ENCODE results near the gene ZNF785. TPM values are rescaled to one million over a fixed set of nuclear protein-coding genes. Genes with fewer than 3 reads are reported as not detected.
"Not testable (repeated sequence)": the region's sequence is repeated elsewhere in the genome, so short reads cannot be mapped to it uniquely, and the experiment has no call there.

The ZNF785 gene
- 10 to 100 TPM; 10.8 to 22.1 TPM for total RNA-seq

GRCh38 chr16:30585400-30586191 is at the start of gene ZNF785:
TSS of gene ZNF785 (minus strand) at chr16:30585697. CDS start at chr16:30585611, 86 bp downstream.
- H3K36me3 Mint-ChIP-seq, result peaks cover 9 to 23% of the 10 kb centered on the region in 2 donors
- H3K9me3 Mint-ChIP-seq, result no peaks in the 10 kb centered on the region
- peak within 1 kb of the TSS; percentile 94 for H3K27ac Mint-ChIP-seq
- DNase-seq (ENCODE audit: low spot score in 2 of 2) (peak; percentile 89 to 94), ATAC-seq (peak; percentile 97 to 99)

- H3K9me3 Mint-ChIP-seq, result no peaks in the 10 kb centered on the region
- DNase-seq (ENCODE audit: low spot score in 2 of 2) (no peak), ATAC-seq (no peak)
- H3K27ac Mint-ChIP-seq, result peak overlapping the region; percentile 91 to 98
- H3K36me3 Mint-ChIP-seq, result peaks cover 5% of the 10 kb centered on the region in 2 donors
Observed at GRCh38 chr16:30633526-30633925, 48.0 kb upstream of the ZNF785 start.

GRCh38 chr16:30632454-30632853 is 47.0 kb upstream of the ZNF785 start:
- DNase-seq (ENCODE audit: low spot score in 2 of 2); ATAC-seq; H3K36me3 Mint-ChIP-seq; H3K27ac Mint-ChIP-seq; H3K9me3 Mint-ChIP-seq: not testable (repeated sequence)

- Mint-ChIP-seq H3K36me3 (no peaks in the 10 kb centered on the region), H3K27ac (peak overlapping the region; percentile 30 to 92), H3K9me3 (no peaks in the 10 kb centered on the region)
- peak; percentile 96 to 97 for ATAC-seq
- DNase-seq (ENCODE audit: low spot score in 2 of 2), result peak; percentile 84 to 97
Observed at GRCh38 chr16:30628628-30629540, 43.4 kb upstream of the ZNF785 start.

GRCh38 chr16:30626236-30626635 is 40.7 kb upstream of the ZNF785 start:
- no peak overlapping the region for H3K27ac Mint-ChIP-seq
- ATAC-seq, result no peak
- DNase-seq (ENCODE audit: low spot score in 2 of 2), result no peak
- no peaks in the 10 kb centered on the region for H3K9me3 Mint-ChIP-seq
- no peaks in the 10 kb centered on the region for H3K36me3 Mint-ChIP-seq

GRCh38 chr16:30623536-30624283 is 38.2 kb upstream of the ZNF785 start:
- H3K36me3 Mint-ChIP-seq, result no peaks in the 10 kb centered on the region
- no peak overlapping the region for H3K27ac Mint-ChIP-seq
- no peak for ATAC-seq
- no peaks in the 10 kb centered on the region for H3K9me3 Mint-ChIP-seq
- DNase-seq (ENCODE audit: low spot score in 2 of 2), result no peak

- ATAC-seq, result no peak
- Mint-ChIP-seq H3K36me3 (no peaks in the 10 kb centered on the region), H3K27ac (no peak overlapping the region), H3K9me3 (no peaks in the 10 kb centered on the region)
- DNase-seq (ENCODE audit: low spot score in 2 of 2), result no peak
Observed at GRCh38 chr16:30622455-30623032, 37.0 kb upstream of the ZNF785 start.

- Mint-ChIP-seq H3K9me3 (no peaks in the 10 kb centered on the region), H3K27ac (no peak overlapping the region), H3K36me3 (no peaks in the 10 kb centered on the region)
- ATAC-seq, result no peak
- no peak for DNase-seq (ENCODE audit: low spot score in 2 of 2)
Observed at GRCh38 chr16:30621765-30622164, 36.3 kb upstream of the ZNF785 start.

GRCh38 chr16:30620169-30620568 is 34.7 kb upstream of the ZNF785 start:
- Mint-ChIP-seq H3K9me3 (no peaks in the 10 kb centered on the region), H3K36me3 (no peaks in the 10 kb centered on the region), H3K27ac (no peak overlapping the region)
- no peak for DNase-seq (ENCODE audit: low spot score in 2 of 2)
- ATAC-seq, result no peak

GRCh38 chr16:30619638-30620037 is 34.1 kb upstream of the ZNF785 start:
- DNase-seq (ENCODE audit: low spot score in 2 of 2) (no peak), ATAC-seq (no peak)
- Mint-ChIP-seq H3K9me3 (no peaks in the 10 kb centered on the region), H3K36me3 (no peaks in the 10 kb centered on the region), H3K27ac (no peak overlapping the region)

GRCh38 chr16:30619202-30619601 is 33.7 kb upstream of the ZNF785 start:
- Mint-ChIP-seq H3K9me3 (no peaks in the 10 kb centered on the region), H3K27ac (no peak overlapping the region), H3K36me3 (no peaks in the 10 kb centered on the region)
- DNase-seq (ENCODE audit: low spot score in 2 of 2) (no peak), ATAC-seq (no peak)

- peaks cover 0 to under 1% of the 10 kb centered on the region in 2 donors for H3K36me3 Mint-ChIP-seq
- DNase-seq (ENCODE audit: low spot score in 2 of 2) (peak; percentile 68 to 95), ATAC-seq (peak; percentile 83 to 91)
- H3K27ac Mint-ChIP-seq, result no peak overlapping the region
- no peaks in the 10 kb centered on the region for H3K9me3 Mint-ChIP-seq
Observed at GRCh38 chr16:30615358-30616091, 30.0 kb upstream of the ZNF785 start.

- Mint-ChIP-seq H3K27ac (peak within 1 kb of the TSS; percentile 96 to 97), H3K9me3 (no peaks in the 10 kb centered on the region), H3K36me3 (peaks cover 6% of the 10 kb centered on the region in 2 donors)
- peak; percentile 94 to 96 for DNase-seq (ENCODE audit: low spot score in 2 of 2)
- ATAC-seq, result peak; percentile 95
Observed at GRCh38 chr16:30609926-30610839, 24.7 kb upstream of the ZNF785 start, which contains the start of gene ZNF689. TSS of gene ZNF689 (minus strand) at chr16:30610389. CDS start at chr16:30610041, 348 bp downstream.

- no peaks in the 10 kb centered on the region for H3K9me3 Mint-ChIP-seq
- ATAC-seq (peak; percentile 40 to 55), DNase-seq (ENCODE audit: low spot score in 2 of 2) (peak; percentile 64 to 69)
- H3K36me3 Mint-ChIP-seq, result peaks cover 6 to 14% of the 10 kb centered on the region in 2 donors
- H3K27ac Mint-ChIP-seq, result peak overlapping the region; percentile 96 to 97
Observed at GRCh38 chr16:30609002-30609925, 23.8 kb upstream of the ZNF785 start.
